Measurements from ENCODE around the gene SCGN.

The SCGN gene

DNA sequence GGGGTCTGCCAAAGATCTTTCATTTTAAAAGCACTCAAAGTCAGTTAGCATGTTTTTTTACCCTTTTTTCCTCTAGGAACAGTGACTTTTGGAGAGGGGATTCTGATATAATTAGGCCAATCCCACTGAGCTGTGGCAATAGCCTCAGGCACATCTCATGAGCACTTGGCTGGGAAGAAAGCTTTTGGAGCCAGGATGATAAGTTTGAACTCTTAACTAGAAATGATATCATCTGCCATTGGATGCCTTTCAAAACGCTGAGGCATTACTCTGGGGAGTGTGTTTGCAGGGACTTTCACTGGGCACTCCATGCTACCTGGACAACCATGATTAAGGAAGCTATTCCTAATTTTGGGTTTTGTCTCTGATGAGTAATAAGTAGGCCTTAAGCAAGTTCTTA lies 3.7 kb downstream of the SCGN start:
- DNase-seq (ENCODE audit: insufficient read length, low spot score) (no peak), FAIRE-seq (no peak)
- TF ChIP-seq POU2F2 (IDR thresholded peaks at IDR 0.05; ENCODE audit: low read depth, low read length) (no peak), SPI1 (IDR thresholded peaks at IDR 0.05; ENCODE audit: low read depth, low read length) (no peak), POLR2AphosphoS5 (IDR thresholded peaks at IDR 0.05; ENCODE audit: low read depth, low read length) (no peak), TAF1 (IDR thresholded peaks at IDR 0.05; ENCODE audit: low read depth, low read length) (no peak), PAX5 (IDR thresholded peaks at IDR 0.05; ENCODE audit: insufficient read depth, low read length, severe bottlenecking) (no peak), POLR2A (IDR thresholded peaks at IDR 0.05; ENCODE audit: low read depth, low read length) (no peak)

- no peak for TF ChIP-seq PAX5 (IDR thresholded peaks at IDR 0.05; ENCODE audit: insufficient read depth, low read length, severe bottlenecking)
- no peak for TF ChIP-seq POLR2A (IDR thresholded peaks at IDR 0.05; ENCODE audit: low read depth, low read length)
- no peak for TF ChIP-seq TAF1 (IDR thresholded peaks at IDR 0.05; ENCODE audit: low read depth, low read length)
- TF ChIP-seq SPI1 (IDR thresholded peaks at IDR 0.05; ENCODE audit: low read depth, low read length), result no peak
- TF ChIP-seq POU2F2 (IDR thresholded peaks at IDR 0.05; ENCODE audit: low read depth, low read length), result no peak
- no peak for TF ChIP-seq POLR2AphosphoS5 (IDR thresholded peaks at IDR 0.05; ENCODE audit: low read depth, low read length)
- FAIRE-seq (no peak), DNase-seq (ENCODE audit: insufficient read length, low spot score) (no peak)
Observed at GRCh38 chr6:25659633-25660368, 7.8 kb downstream of the SCGN start.

GRCh38 chr6:25660512-25660911 lies 8.5 kb downstream of the SCGN start:
- DNase-seq (ENCODE audit: insufficient read length, low spot score) (no peak), FAIRE-seq (no peak)
- TF ChIP-seq POU2F2 (IDR thresholded peaks at IDR 0.05; ENCODE audit: low read depth, low read length), result no peak
- no peak for TF ChIP-seq TAF1 (IDR thresholded peaks at IDR 0.05; ENCODE audit: low read depth, low read length)
- no peak for TF ChIP-seq POLR2A (IDR thresholded peaks at IDR 0.05; ENCODE audit: low read depth, low read length)
- TF ChIP-seq PAX5 (IDR thresholded peaks at IDR 0.05; ENCODE audit: insufficient read depth, low read length, severe bottlenecking), result no peak
- no peak for TF ChIP-seq POLR2AphosphoS5 (IDR thresholded peaks at IDR 0.05; ENCODE audit: low read depth, low read length)
- TF ChIP-seq SPI1 (IDR thresholded peaks at IDR 0.05; ENCODE audit: low read depth, low read length), result no peak

DNA sequence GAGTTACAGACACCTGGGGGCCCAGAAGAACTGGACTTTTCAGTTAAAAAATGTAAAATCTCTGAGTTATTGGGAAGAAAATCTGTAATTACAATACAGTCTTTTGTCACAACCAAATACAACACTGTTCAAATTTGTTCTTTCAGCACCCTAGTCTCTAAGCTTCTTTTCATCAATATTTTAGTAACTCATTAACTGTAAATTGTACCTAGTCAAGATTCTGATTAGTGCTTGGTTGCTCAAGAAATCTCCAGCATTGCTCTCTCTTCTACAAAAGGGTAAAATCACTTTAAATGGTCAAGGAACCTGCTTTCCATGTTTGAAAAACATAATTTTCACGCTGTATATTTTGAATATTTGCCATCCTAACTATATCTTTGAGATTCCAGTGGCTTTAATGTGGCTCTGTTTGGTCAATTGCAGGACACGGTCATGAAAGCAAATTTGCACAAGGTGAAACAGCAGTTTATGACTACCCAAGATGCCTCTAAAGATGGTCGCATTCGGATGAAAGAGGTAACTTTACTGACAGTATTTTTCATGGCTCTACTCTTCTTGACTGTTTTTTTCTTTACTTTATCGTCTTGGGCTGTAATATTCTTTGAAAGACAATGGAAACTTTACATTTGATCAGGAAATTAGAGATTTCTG lies 9.2 kb downstream of the SCGN start:
- TF ChIP-seq TAF1 (IDR thresholded peaks at IDR 0.05; ENCODE audit: low read depth, low read length) (no peak), POU2F2 (IDR thresholded peaks at IDR 0.05; ENCODE audit: low read depth, low read length) (no peak), SPI1 (IDR thresholded peaks at IDR 0.05; ENCODE audit: low read depth, low read length) (no peak), PAX5 (IDR thresholded peaks at IDR 0.05; ENCODE audit: insufficient read depth, low read length, severe bottlenecking) (no peak), POLR2A (IDR thresholded peaks at IDR 0.05; ENCODE audit: low read depth, low read length) (no peak), POLR2AphosphoS5 (IDR thresholded peaks at IDR 0.05; ENCODE audit: low read depth, low read length) (no peak)
- FAIRE-seq, result no peak
- no peak for DNase-seq (ENCODE audit: insufficient read length, low spot score)

DNA sequence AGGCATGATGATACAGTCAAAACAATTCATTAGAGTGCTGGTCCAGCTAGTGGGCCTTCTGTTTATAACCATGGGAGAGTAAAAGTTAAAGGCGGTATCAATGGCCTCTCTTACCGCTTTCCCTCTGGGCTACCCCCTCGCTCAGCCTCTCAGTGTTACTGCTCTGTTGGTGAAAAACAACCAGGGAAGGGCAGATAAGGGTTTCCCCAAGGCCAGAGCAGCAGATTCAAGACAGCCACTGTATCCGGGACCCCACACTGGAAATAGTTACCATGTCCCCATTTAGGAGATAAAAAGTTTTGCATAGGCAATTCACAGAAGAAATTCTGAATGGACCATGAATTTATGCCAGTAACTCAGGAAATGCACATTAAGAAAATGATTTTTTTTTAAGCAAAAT lies 13.4 kb downstream of the SCGN start:
- TF ChIP-seq SPI1 (IDR thresholded peaks at IDR 0.05; ENCODE audit: low read depth, low read length), result no peak
- TF ChIP-seq TAF1 (IDR thresholded peaks at IDR 0.05; ENCODE audit: low read depth, low read length), result no peak
- TF ChIP-seq PAX5 (IDR thresholded peaks at IDR 0.05; ENCODE audit: insufficient read depth, low read length, severe bottlenecking), result no peak
- no peak for TF ChIP-seq POLR2AphosphoS5 (IDR thresholded peaks at IDR 0.05; ENCODE audit: low read depth, low read length)
- TF ChIP-seq POU2F2 (IDR thresholded peaks at IDR 0.05; ENCODE audit: low read depth, low read length), result no peak
- no peak for TF ChIP-seq POLR2A (IDR thresholded peaks at IDR 0.05; ENCODE audit: low read depth, low read length)
- DNase-seq (ENCODE audit: insufficient read length, low spot score) (no peak), FAIRE-seq (no peak)

GRCh38 chr6:25669413-25669812 lies 17.4 kb downstream of the SCGN start:
- TF ChIP-seq TAF1 (IDR thresholded peaks at IDR 0.05; ENCODE audit: low read depth, low read length), result no peak
- no peak for DNase-seq (ENCODE audit: insufficient read length, low spot score)
- FAIRE-seq, result no peak

DNA sequence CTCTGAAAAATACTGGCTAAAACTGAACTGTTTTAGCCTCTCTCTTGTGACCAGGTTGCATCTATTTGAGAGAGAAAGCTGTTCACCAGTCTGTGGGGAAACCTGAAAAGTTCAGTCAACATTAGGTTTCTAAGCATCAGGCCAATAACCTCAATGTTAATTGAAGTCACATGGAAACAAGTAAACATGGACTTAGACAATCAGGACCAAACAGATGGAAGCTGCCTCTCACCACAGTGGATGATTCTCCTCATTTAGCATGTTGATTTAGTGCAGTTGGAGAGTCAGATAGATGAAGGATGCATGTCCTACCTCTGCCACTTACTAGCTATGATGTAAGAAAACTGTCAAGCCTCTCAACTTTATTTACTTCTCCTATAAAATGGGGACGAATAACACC lies 18.2 kb downstream of the SCGN start:
- TF ChIP-seq POLR2AphosphoS5 (IDR thresholded peaks at IDR 0.05; ENCODE audit: low read depth, low read length), result no peak
- no peak for TF ChIP-seq POLR2A (IDR thresholded peaks at IDR 0.05; ENCODE audit: low read depth, low read length)
- no peak for TF ChIP-seq POU2F2 (IDR thresholded peaks at IDR 0.05; ENCODE audit: low read depth, low read length)
- no peak for TF ChIP-seq PAX5 (IDR thresholded peaks at IDR 0.05; ENCODE audit: insufficient read depth, low read length, severe bottlenecking)
- no peak for TF ChIP-seq SPI1 (IDR thresholded peaks at IDR 0.05; ENCODE audit: low read depth, low read length)
- no peak for TF ChIP-seq TAF1 (IDR thresholded peaks at IDR 0.05; ENCODE audit: low read depth, low read length)
- DNase-seq (ENCODE audit: insufficient read length, low spot score) (no peak), FAIRE-seq (no peak)

- DNase-seq (ENCODE audit: insufficient read length, low spot score) (no peak), FAIRE-seq (no peak)
- TF ChIP-seq SPI1 (IDR thresholded peaks at IDR 0.05; ENCODE audit: low read depth, low read length), result no peak
- no peak for TF ChIP-seq POLR2AphosphoS5 (IDR thresholded peaks at IDR 0.05; ENCODE audit: low read depth, low read length)
- no peak for TF ChIP-seq TAF1 (IDR thresholded peaks at IDR 0.05; ENCODE audit: low read depth, low read length)
- no peak for TF ChIP-seq POLR2A (IDR thresholded peaks at IDR 0.05; ENCODE audit: low read depth, low read length)
- TF ChIP-seq PAX5 (IDR thresholded peaks at IDR 0.05; ENCODE audit: insufficient read depth, low read length, severe bottlenecking), result no peak
- no peak for TF ChIP-seq POU2F2 (IDR thresholded peaks at IDR 0.05; ENCODE audit: low read depth, low read length)
Observed at GRCh38 chr6:25670793-25671513, 18.9 kb downstream of the SCGN start.

- no peak for DNase-seq (ENCODE audit: insufficient read length, low spot score)
- no peak for TF ChIP-seq POU2F2 (IDR thresholded peaks at IDR 0.05; ENCODE audit: low read depth, low read length)
- no peak for TF ChIP-seq POLR2A (IDR thresholded peaks at IDR 0.05; ENCODE audit: low read depth, low read length)
- no peak for TF ChIP-seq PAX5 (IDR thresholded peaks at IDR 0.05; ENCODE audit: insufficient read depth, low read length, severe bottlenecking)
- TF ChIP-seq TAF1 (IDR thresholded peaks at IDR 0.05; ENCODE audit: low read depth, low read length), result no peak
- TF ChIP-seq SPI1 (IDR thresholded peaks at IDR 0.05; ENCODE audit: low read depth, low read length), result no peak
- TF ChIP-seq POLR2AphosphoS5 (IDR thresholded peaks at IDR 0.05; ENCODE audit: low read depth, low read length), result no peak
Observed at GRCh38 chr6:25671652-25672051, 19.6 kb downstream of the SCGN start.

More at GRCh38 chr6:25671652-25672051, 19.6 kb downstream of the SCGN start:
- no peak for FAIRE-seq

Measured in GM12891 (cell line).